Sigmoid colon (tissue), 4 donors: Measurements from ENCODE around the gene STARD3NL.
"Not testable (repeated sequence)": the region's sequence is repeated elsewhere in the genome, so short reads cannot be mapped to it uniquely, and the experiment has no call there.

ENCODE experiments used
- EP300 ChIP-seq, 4 donors: sonication (generic); formaldehyde crosslinking; IDR thresholded peaks; one replicate each; pipeline ENCODE4 v1.6.1; 2017; ENCODE audit warnings: antibody characterized with exemption in 4 of 4
- POLR2A ChIP-seq, 2 donors: fragments of 450-650 bp; IDR thresholded peaks; one replicate each; pipeline ENCODE4 v1.6.1; 2016; ENCODE audit warnings: antibody characterized with exemption in 2 of 2, mild to moderate bottlenecking in 2 of 2, moderate library complexity in 2 of 2
- POLR2AphosphoS5 ChIP-seq, 4 donors: sonication (generic); formaldehyde crosslinking; IDR thresholded peaks; one replicate each; pipeline ENCODE4 v1.6.1; 2017; ENCODE audit warnings: antibody characterized with exemption in 4 of 4
- TF ChIP-seq, protein P1 (sequence below), 4 experiments: fragments of 450-650 bp in 3 of 4; fragments of 200-600 bp in 1 of 4; IDR thresholded peaks; one replicate each; pipeline ENCODE4 v1.5.1; 2016 to 2019; ENCODE audit warnings: antibody characterized with exemption in 4 of 4, mild to moderate bottlenecking in 3 of 4, moderate library complexity in 2 of 4

DNA sequence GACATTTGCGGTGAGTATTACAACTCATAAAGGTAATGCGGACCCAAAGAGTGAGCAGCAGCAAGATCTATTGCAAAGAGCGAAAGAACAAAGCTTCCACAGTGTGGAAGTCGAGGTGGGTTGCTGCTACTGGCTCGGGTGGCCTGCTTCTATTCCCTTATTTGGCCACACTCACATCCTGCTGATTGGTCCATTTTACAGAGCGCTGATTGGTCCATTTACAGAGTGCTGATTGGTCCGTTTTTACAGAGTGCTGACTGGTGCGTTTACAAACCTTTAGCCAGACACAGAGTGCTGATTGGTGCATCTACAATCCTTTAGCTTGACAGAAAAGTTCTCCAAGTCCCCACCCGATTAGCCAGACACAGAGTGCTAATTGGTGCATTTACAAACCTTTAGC is 2.5 kb upstream of the STARD3NL start:
- not testable (repeated sequence) for TF ChIP-seq EP300, POLR2A, POLR2AphosphoS5 (IDR thresholded peaks at IDR 0.05)
- TF ChIP-seq, protein P1, sequence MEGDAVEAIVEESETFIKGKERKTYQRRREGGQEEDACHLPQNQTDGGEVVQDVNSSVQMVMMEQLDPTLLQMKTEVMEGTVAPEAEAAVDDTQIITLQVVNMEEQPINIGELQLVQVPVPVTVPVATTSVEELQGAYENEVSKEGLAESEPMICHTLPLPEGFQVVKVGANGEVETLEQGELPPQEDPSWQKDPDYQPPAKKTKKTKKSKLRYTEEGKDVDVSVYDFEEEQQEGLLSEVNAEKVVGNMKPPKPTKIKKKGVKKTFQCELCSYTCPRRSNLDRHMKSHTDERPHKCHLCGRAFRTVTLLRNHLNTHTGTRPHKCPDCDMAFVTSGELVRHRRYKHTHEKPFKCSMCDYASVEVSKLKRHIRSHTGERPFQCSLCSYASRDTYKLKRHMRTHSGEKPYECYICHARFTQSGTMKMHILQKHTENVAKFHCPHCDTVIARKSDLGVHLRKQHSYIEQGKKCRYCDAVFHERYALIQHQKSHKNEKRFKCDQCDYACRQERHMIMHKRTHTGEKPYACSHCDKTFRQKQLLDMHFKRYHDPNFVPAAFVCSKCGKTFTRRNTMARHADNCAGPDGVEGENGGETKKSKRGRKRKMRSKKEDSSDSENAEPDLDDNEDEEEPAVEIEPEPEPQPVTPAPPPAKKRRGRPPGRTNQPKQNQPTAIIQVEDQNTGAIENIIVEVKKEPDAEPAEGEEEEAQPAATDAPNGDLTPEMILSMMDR (IDR thresholded peaks at IDR 0.05) = not testable (repeated sequence)
